ENCODE measurements around the gene CNIH2. TPM values are rescaled to one million over a fixed set of nuclear protein-coding genes. Genes with fewer than 3 reads are reported as not detected.

CNIH2 gene
- total RNA-seq, 1 experiment from 2014 or later: 1.3 TPM

DNA sequence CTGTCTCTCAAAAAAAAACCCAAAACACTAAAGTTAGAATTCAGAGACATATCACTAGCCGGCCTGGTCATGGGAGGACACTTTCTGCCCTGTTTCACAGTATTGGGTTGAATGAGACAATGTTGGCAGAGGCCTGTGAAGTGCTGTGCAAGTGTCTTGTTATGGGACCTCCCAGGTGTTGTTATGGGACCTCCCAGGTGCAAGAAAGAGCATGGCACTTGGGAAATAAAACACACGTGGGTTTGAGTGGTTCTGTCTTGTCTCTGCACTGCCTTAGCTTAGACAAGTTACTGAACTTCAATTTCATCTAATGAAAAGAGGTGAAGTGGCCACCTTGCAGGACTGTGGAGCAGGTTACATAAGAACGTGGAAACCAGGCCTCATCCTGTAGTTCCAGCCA is 38.5 kb upstream of the CNIH2 start:
- Histone ChIP-seq H4K20me1 (ENCODE audit: insufficient read depth) (no peaks in the 10 kb centered on the region), H3K4me3 (replicated peaks in 1 of 2; ENCODE audit: low read depth in 1 of 2, low read length in 2 of 2) (no peak overlapping the region), H3K27ac (ENCODE audit: low read depth, low read length) (no peak overlapping the region), H3K4me2 (ENCODE audit: low read length) (no peak overlapping the region), H3K79me2 (ENCODE audit: insufficient read depth, low read length) (no peaks in the 10 kb centered on the region), H3K9me2 (ENCODE audit: insufficient read depth) (no peaks in the 10 kb centered on the region), H3K4me1 (ENCODE audit: control insufficient read depth in 1 of 2, insufficient read depth in 2 of 2, low read length in 2 of 2) (no peaks in the 10 kb centered on the region), H3K27me3 (ENCODE audit: insufficient read depth, low read length) (no peaks in the 10 kb centered on the region), H3K36me3 (ENCODE audit: control insufficient read depth in 1 of 2, insufficient read depth in 2 of 2, low read length in 2 of 2) (0 out of 4 replicates have a peak, but pooled peaks cover 4% of the 10 kb centered on the region in 2 experiments), H3K9me3 (ENCODE audit: control insufficient read depth in 1 of 2, insufficient read depth in 1 of 2, low read depth in 1 of 2, low read length in 2 of 2) (no peaks in the 10 kb centered on the region), H2AFZ (ENCODE audit: low read depth, low read length, poor library complexity, severe bottlenecking) (no peak overlapping the region), H3K9ac (ENCODE audit: low read length) (no peak overlapping the region)
- intact Hi-C loops (cut with micrococcal nuclease): no loop called here
- POLR2A ChIA-PET: no interaction called here
- DNase-seq (ENCODE audit: low read depth, low spot score): no peak
- no peak for ATAC-seq
- no TSS peak for BruUV-seq (replicated peaks)
- TF ChIP-seq ELF1 (IDR thresholded peaks at IDR 0.05; ENCODE audit: borderline replicate concordance, low read depth) (no peak), POLR2AphosphoS5 (IDR thresholded peaks at IDR 0.05; ENCODE audit: low read depth, low read length) (no peak), TCF7L2 (IDR thresholded peaks at IDR 0.05; ENCODE audit: borderline replicate concordance, extremely low read depth, insufficient read depth, insufficient read length) (no peak), EZH2 (IDR thresholded peaks at IDR 0.05) (no peak), CEBPB (IDR thresholded peaks at IDR 0.05; ENCODE audit: low read depth) (no peak), FOSL1 (IDR thresholded peaks at IDR 0.05; ENCODE audit: low read depth) (no peak), YY1 (IDR thresholded peaks at IDR 0.05; ENCODE audit: extremely low read depth, insufficient replicate concordance, low read depth, low read length) (no peak), JUND (IDR thresholded peaks at IDR 0.05) (no peak), RAD21 (IDR thresholded peaks at IDR 0.05; ENCODE audit: low read depth) (no peak), EZH2phosphoT487 (IDR thresholded peaks at IDR 0.05; ENCODE audit: borderline replicate concordance) (no peak), REST (IDR thresholded peaks at IDR 0.05; ENCODE audit: low read depth) (no peak), SIN3A (IDR thresholded peaks at IDR 0.05; ENCODE audit: low read depth) (no peak), CBX3 (IDR thresholded peaks at IDR 0.05; ENCODE audit: low read depth) (no peak), ZNF274 (IDR thresholded peaks at IDR 0.05; ENCODE audit: low read depth, low read length) (no peak), MAX (IDR thresholded peaks at IDR 0.05) (no peak)
- TF ChIP-seq, protein P1, sequence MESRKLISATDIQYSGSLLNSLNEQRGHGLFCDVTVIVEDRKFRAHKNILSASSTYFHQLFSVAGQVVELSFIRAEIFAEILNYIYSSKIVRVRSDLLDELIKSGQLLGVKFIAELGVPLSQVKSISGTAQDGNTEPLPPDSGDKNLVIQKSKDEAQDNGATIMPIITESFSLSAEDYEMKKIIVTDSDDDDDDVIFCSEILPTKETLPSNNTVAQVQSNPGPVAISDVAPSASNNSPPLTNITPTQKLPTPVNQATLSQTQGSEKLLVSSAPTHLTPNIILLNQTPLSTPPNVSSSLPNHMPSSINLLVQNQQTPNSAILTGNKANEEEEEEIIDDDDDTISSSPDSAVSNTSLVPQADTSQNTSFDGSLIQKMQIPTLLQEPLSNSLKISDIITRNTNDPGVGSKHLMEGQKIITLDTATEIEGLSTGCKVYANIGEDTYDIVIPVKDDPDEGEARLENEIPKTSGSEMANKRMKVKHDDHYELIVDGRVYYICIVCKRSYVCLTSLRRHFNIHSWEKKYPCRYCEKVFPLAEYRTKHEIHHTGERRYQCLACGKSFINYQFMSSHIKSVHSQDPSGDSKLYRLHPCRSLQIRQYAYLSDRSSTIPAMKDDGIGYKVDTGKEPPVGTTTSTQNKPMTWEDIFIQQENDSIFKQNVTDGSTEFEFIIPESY (IDR thresholded peaks at IDR 0.05; ENCODE audit: extremely low read depth, insufficient replicate concordance, low read length): no peak
- CTCF ChIA-PET: no interaction called here
- RAD21 ChIA-PET (ENCODE audit: low non-redundant PET in 1 of 2, low total read pairs in 2 of 2, uncharacterized antibody in 2 of 2, unreplicated experiment in 2 of 2): no interaction called here

Measured in HCT116 (cell line).